Gastroesophageal sphincter (tissue), 4 donors: ENCODE results near the gene GPR141. TPM values are rescaled to one million over a fixed set of nuclear protein-coding genes. Genes with fewer than 3 reads are reported as not detected.

Experiments
- ATAC-seq: fragments of 150-250 bp; one replicate; pipeline ENCODE4 v1.9.1; 2016; ENCODE audit warnings: mild to moderate bottlenecking, moderate library complexity
- H3K27ac ChIP-seq, 4 donors: fragments of 200-600 bp; sonication (generic) in 3 of 4; 1 replicate in 3 of 4; 2 replicates in 1 of 4; pipeline ENCODE4 v1.5.1; 2016 to 2019
- H3K27me3 ChIP-seq: fragments of 200-600 bp; sonication (generic); one replicate; pipeline ENCODE4 v1.5.1; 2019
- H3K36me3 ChIP-seq, 2 donors: fragments of 200-600 bp; sonication (generic); one replicate each; pipeline ENCODE4 v1.5.1; 2019; ENCODE audit warnings: control low read depth in 1 of 2
- H3K4me1 ChIP-seq, 3 donors: fragments of 200-600 bp; sonication (generic); 1 replicate in 2 of 3; 2 replicates in 1 of 3; pipeline ENCODE4 v1.5.1; 2016 to 2019; ENCODE audit warnings: control low read depth in 2 of 3
- H3K4me3 ChIP-seq, 2 donors: fragments of 200-600 bp; sonication (generic); one replicate each; pipeline ENCODE4 v1.5.1; 2019; ENCODE audit warnings: mild to moderate bottlenecking in 1 of 2, moderate library complexity in 1 of 2
- H3K9me3 ChIP-seq, 3 donors: fragments of 200-600 bp; sonication (generic); one replicate each; pipeline ENCODE4 v1.5.1; 2017 to 2019; ENCODE audit warnings: control low read depth in 2 of 3
- CTCF ChIP-seq, 4 experiments: fragments of 200-600 bp in 2 of 4; fragments of 450-650 bp in 2 of 4; sonication (generic) in 1 of 4; IDR thresholded peaks; one replicate each; pipeline ENCODE4 v1.5.1; 2017 to 2019; ENCODE audit warnings: antibody characterized with exemption in 4 of 4, mild to moderate bottlenecking in 2 of 4, moderate library complexity in 2 of 4
- EP300 ChIP-seq: sonication (generic); formaldehyde crosslinking; IDR thresholded peaks from one replicate; pipeline ENCODE4 v1.6.1; 2017; ENCODE audit warnings: antibody characterized with exemption, mild to moderate bottlenecking
- POLR2A ChIP-seq, 2 donors: fragments of 450-650 bp; IDR thresholded peaks; one replicate each; pipeline ENCODE4 v1.6.1; 2017; ENCODE audit warnings: antibody characterized with exemption in 2 of 2, mild to moderate bottlenecking in 2 of 2, moderate library complexity in 1 of 2
- POLR2AphosphoS5 ChIP-seq: sonication (generic); formaldehyde crosslinking; IDR thresholded peaks from one replicate; pipeline ENCODE4 v1.6.1; 2017; ENCODE audit warnings: antibody characterized with exemption
- WGBS, 2 donors: methylation state at CpG; one replicate each; pipeline ENCODE4 v1.1.5; 2018; ENCODE audit warnings: low coverage in 1 of 2; 5-methylcytosine and 5-hydroxymethylcytosine counted together
- total RNA-seq, 4 donors: library from RNA; depleted of rRNA; stranded (reverse); fragments of >200 nt; gene quantifications; one replicate each; pipeline ENCODE4 v1.1.0, GENCODE V29; 2016

Gene GPR141
- total RNA-seq, 4 donors from 2014 or later, result 1.2 TPM; not detected in 3

DNA sequence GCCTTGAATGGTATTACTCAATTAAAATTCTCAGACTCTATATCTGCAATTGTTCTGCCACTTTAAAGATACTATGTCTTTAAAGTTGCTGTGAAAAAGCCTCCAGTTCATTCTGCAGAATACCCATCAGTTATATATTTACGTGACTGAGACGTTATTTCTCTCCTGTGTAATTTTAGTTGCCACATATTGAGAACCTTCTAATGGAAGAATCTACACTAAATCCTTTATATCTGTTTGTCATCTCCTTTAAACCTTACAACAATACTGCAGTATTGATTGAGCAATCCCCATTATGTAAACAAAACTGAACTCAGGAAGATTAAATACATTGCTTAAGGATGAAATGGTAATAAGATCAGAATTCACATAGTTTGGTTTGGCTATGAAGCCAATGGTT, 30.0 kb downstream of the GPR141 start:
- Histone ChIP-seq H3K27me3 (no peaks in the 10 kb centered on the region), H3K36me3 (no peaks in the 10 kb centered on the region), H3K4me3 (no peak overlapping the region), H3K9me3 (no peaks in the 10 kb centered on the region), H3K27ac (no peak overlapping the region), H3K4me1 (peaks cover 0 to under 1% (median 0%) of the 10 kb centered on the region in 3 donors)
- TF ChIP-seq CTCF (IDR thresholded peaks at IDR 0.05) (no peak), EP300 (no peak), POLR2AphosphoS5 (no peak), POLR2A (IDR thresholded peaks at IDR 0.05) (no peak)
- ATAC-seq, result no peak
- WGBS, 2 donors, result 49 to 62% methylated on average over 2 of the region's 2 CpGs

GRCh38 chr7:37714606-37715005, 31.0 kb downstream of the GPR141 start:
- no peaks in the 10 kb centered on the region for H3K9me3 ChIP-seq
- H3K4me3 ChIP-seq, result no peak overlapping the region
- H3K36me3 ChIP-seq, result no peaks in the 10 kb centered on the region
- TF ChIP-seq POLR2AphosphoS5, result no peak
- TF ChIP-seq EP300, result no peak
- no peak for TF ChIP-seq POLR2A (IDR thresholded peaks at IDR 0.05)
- no peak for TF ChIP-seq CTCF (IDR thresholded peaks at IDR 0.05)
- ATAC-seq, result no peak
- no peaks in the 10 kb centered on the region for H3K27me3 ChIP-seq
- WGBS, 2 donors, result 57 to 77% methylated on average over 2 of the region's 2 CpGs
- no peaks in the 10 kb centered on the region for H3K4me1 ChIP-seq
- no peak overlapping the region for H3K27ac ChIP-seq

- TF ChIP-seq POLR2AphosphoS5, result no peak
- TF ChIP-seq EP300, result no peak
- TF ChIP-seq CTCF (IDR thresholded peaks at IDR 0.05), result no peak
- no peak for TF ChIP-seq POLR2A (IDR thresholded peaks at IDR 0.05)
- H3K9me3 ChIP-seq, result no peaks in the 10 kb centered on the region
- no peaks in the 10 kb centered on the region for H3K36me3 ChIP-seq
- WGBS, 2 donors, result 71 to 100% methylated on average over 1 to 2 of the region's 2 CpGs
- H3K27me3 ChIP-seq, result no peaks in the 10 kb centered on the region
- H3K27ac ChIP-seq, result no peak overlapping the region
- ATAC-seq, result no peak
- H3K4me3 ChIP-seq, result no peak overlapping the region
- no peaks in the 10 kb centered on the region for H3K4me1 ChIP-seq
Observed at GRCh38 chr7:37718585-37718984, 35.0 kb downstream of the GPR141 start.

GRCh38 chr7:37719077-37719476, 35.5 kb downstream of the GPR141 start:
- no peak for ATAC-seq
- H3K27me3 ChIP-seq, result no peaks in the 10 kb centered on the region
- H3K36me3 ChIP-seq, result no peaks in the 10 kb centered on the region
- TF ChIP-seq POLR2AphosphoS5, result no peak
- TF ChIP-seq CTCF (IDR thresholded peaks at IDR 0.05), result no peak
- TF ChIP-seq EP300, result no peak
- no peak for TF ChIP-seq POLR2A (IDR thresholded peaks at IDR 0.05)
- H3K9me3 ChIP-seq, result no peaks in the 10 kb centered on the region
- no peak overlapping the region for H3K4me3 ChIP-seq
- H3K27ac ChIP-seq, result no peak overlapping the region
- 91% methylated on average over 1 of the region's 1 CpG; no CpG with 5 or more reads in 1 of the 2 donors for WGBS, 2 donors
- no peaks in the 10 kb centered on the region for H3K4me1 ChIP-seq

DNA sequence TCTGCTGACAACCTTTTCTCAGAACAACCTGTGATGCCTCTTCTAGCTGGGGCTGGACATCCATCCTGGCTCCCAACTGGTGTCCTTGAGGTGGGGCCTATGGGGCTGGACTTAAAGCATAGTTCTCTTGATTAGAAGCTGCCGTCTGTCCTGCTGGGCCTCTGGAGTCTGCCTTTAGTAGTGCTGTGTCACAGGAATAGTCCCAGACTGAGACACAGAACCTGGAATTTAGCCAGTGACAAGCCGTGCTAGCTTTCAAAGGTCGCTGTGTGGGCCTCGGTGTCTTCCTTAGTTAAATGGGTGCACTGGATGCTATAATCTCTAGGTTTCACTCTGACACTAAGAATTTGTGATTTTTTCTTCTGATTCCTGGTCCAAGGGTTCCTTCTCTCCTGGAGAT, 41.2 kb downstream of the GPR141 start:
- ATAC-seq, result no peak
- H3K4me1 ChIP-seq, result peaks cover 0 to 14% (median 3%) of the 10 kb centered on the region in 3 donors
- TF ChIP-seq POLR2AphosphoS5, result no peak
- TF ChIP-seq POLR2A (IDR thresholded peaks at IDR 0.05), result no peak
- TF ChIP-seq EP300, result no peak
- TF ChIP-seq CTCF (IDR thresholded peaks at IDR 0.05), result no peak
- no peaks in the 10 kb centered on the region for H3K9me3 ChIP-seq
- no peaks in the 10 kb centered on the region for H3K36me3 ChIP-seq
- WGBS, 2 donors, result 87 to 88% methylated on average over 3 to 4 of the region's 4 CpGs
- H3K4me3 ChIP-seq, result no peak overlapping the region
- H3K27ac ChIP-seq, result no peak overlapping the region
- no peaks in the 10 kb centered on the region for H3K27me3 ChIP-seq
